Hindlimb muscle (tissue), 1 donor: ENCODE data around the gene PRDM16. TPM values are rescaled to one million over a fixed set of nuclear protein-coding genes. Genes with fewer than 3 reads are reported as not detected.

ENCODE experiments used
- DNase-seq: peaks from one replicate; pipeline ENCODE4 v3.0.0-alpha.2; 2013
- polyA plus RNA-seq: library from polyadenylated mRNA; unstranded; fragments of 120-200 nt; gene quantifications from one replicate; pipeline ENCODE4 v1.2.1, GENCODE V29; 2013; ENCODE audit not compliant: insufficient read length

The PRDM16 gene
- polyA plus RNA-seq, 1 donor = 0.80 TPM

GRCh38 chr1:3454811-3455618, 386.0 kb downstream of the PRDM16 start:
- no peak for DNase-seq

GRCh38 chr1:3455670-3456448, 386.9 kb downstream of the PRDM16 start:
- no peak for DNase-seq

GRCh38 chr1:3456449-3456963, 387.5 kb downstream of the PRDM16 start:
- no peak for DNase-seq

- DNase-seq = no peak
Measured at GRCh38 chr1:3456964-3457909, 388.2 kb downstream of the PRDM16 start.

GRCh38 chr1:3457910-3458883, 389.2 kb downstream of the PRDM16 start:
- DNase-seq = no peak

- DNase-seq = no peak
Measured at GRCh38 chr1:3459051-3459908, 390.3 kb downstream of the PRDM16 start.

- DNase-seq = no peak
Measured at GRCh38 chr1:3459940-3460671, 391.1 kb downstream of the PRDM16 start.

GRCh38 chr1:3460672-3461131, 391.7 kb downstream of the PRDM16 start:
- no peak for DNase-seq

- DNase-seq = no peak
Measured at GRCh38 chr1:3461238-3461933, 392.4 kb downstream of the PRDM16 start.

- no peak for DNase-seq
Measured at GRCh38 chr1:3461934-3462275, 392.9 kb downstream of the PRDM16 start.

GRCh38 chr1:3462356-3463012, 393.5 kb downstream of the PRDM16 start:
- no peak for DNase-seq

GRCh38 chr1:3463013-3463385, 394.0 kb downstream of the PRDM16 start:
- DNase-seq = no peak

- no peak for DNase-seq
Measured at GRCh38 chr1:3463408-3463863, 394.4 kb downstream of the PRDM16 start.

- DNase-seq = no peak
Measured at GRCh38 chr1:3463891-3464648, 395.1 kb downstream of the PRDM16 start.

- no peak for DNase-seq
Measured at GRCh38 chr1:3464649-3465025, 395.6 kb downstream of the PRDM16 start.

- DNase-seq = no peak
Measured at GRCh38 chr1:3465091-3465934, 396.3 kb downstream of the PRDM16 start.

- no peak for DNase-seq
Measured at GRCh38 chr1:3465935-3466321, 396.9 kb downstream of the PRDM16 start.
